Epithelial cell of umbilical artery (primary cell): ENCODE results near the gene OR10X1. TPM values are rescaled to one million over a fixed set of nuclear protein-coding genes. Genes with fewer than 3 reads are reported as not detected.

Experiments
- total RNA-seq: library from RNA; depleted of rRNA; stranded (reverse); fragments of >200 nt; gene quantifications from 2 replicates; pipeline ENCODE4 v1.2.3, GENCODE V29; 2014

Gene OR10X1, protein sequence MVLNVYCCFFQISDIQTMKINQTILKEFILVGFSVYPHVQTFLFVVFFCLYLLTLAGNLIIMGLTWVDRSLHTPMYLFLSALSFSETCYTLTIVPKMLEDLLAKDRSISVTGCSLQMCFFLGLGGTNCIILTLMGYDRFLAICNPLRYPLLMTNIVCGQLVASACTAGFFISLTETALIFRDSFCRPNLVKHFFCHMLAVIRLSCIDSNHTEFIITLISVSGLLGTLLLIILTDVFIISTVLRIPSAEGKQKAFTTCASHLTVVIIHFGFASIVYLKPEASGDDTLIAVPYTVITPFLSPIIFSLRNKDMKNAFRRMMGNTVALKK
- total RNA-seq: not detected in 2 replicates

GRCh38 chr1:158579733-158580132 lies at the start of gene OR10X1:
TSS of gene OR10X1 (minus strand) at chr1:158579899. CDS start at chr1:158579899, 0 bp downstream.

GRCh38 chr1:158604968-158605367 lies 25.3 kb upstream of the OR10X1 start, which contains the start of gene OR10Z1:
TSS of gene OR10Z1 (plus strand) at chr1:158605268. CDS start at chr1:158606439, 1,171 bp downstream.

DNA sequence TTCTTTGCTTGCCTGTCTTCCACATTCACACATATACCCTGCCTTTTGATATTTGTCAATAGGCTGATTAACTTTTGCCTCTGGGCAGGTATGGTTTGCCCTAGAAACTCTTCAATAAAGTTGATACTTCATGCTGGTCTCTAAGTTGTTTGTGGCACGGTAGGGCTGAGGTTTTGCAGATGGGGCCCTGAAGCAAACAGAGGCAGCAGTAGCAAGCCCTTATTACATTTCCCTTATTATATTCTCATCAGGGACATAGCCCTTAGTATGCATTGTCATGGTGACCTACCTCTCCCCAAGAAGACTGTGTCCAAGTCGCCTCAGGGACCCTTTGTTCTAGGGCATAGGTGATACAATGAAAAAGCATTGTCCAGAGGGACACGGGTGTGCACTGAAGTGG lies 9.2 kb downstream of the OR10X1 start, which contains the start of gene OR6P1:
TSS of gene OR6P1 (minus strand) at position 101 of the 400 bp plus-strand sequence. CDS start 6,976 bp downstream, outside the sequence.

DNA sequence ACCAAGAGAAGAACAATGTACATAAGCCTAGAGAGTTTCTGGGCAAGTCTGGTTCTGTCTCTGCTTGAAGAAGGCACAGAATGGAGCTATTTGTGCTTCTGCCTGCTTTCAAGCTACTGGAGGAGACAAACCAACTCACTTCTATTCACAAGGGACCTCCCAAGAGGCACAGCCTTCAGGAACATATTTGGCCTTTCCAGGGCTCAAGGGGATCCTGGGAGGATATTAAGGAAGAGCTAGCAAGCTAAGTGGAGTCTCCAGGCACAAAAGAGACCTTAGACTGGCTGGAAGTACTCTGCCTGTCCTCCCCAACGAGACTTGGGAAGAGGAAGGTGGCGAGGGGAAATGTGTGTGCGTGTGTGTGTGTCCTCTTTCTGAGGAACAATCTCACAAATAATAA lies 25.3 kb downstream of the OR10X1 start, which contains the start of gene OR6Y1:
TSS of gene OR6Y1 (minus strand) at position 54 of the 400 bp plus-strand sequence. CDS start 6,300 bp downstream, outside the sequence.

Other genes with a start within 250 kb of the OR10X1 start
- not detected in 2 replicates for gene CD1B, start 248.4 kb downstream of the OR10X1 start, total RNA-seq
- not detected in 2 replicates for gene CD1E, start 226.0 kb downstream of the OR10X1 start, total RNA-seq
- not detected in 2 replicates for gene OR10T2, start 180.4 kb downstream of the OR10X1 start, total RNA-seq
- not detected in 2 replicates for gene OR10K2, start 153.7 kb downstream of the OR10X1 start, total RNA-seq
- gene OR10K1, start 118.1 kb downstream of the OR10X1 start, total RNA-seq: not detected in 2 replicates
- not detected in 2 replicates for gene OR10R2, start 107.7 kb downstream of the OR10X1 start, total RNA-seq
- gene OR6Y1, start 25.5 kb downstream of the OR10X1 start, total RNA-seq: not detected in 2 replicates
- not detected in 2 replicates for gene OR6P1, start 9.3 kb downstream of the OR10X1 start, total RNA-seq
- not detected in 2 replicates for gene OR10Z1, start 25.4 kb upstream of the OR10X1 start, total RNA-seq
- gene SPTA1, start 106.8 kb upstream of the OR10X1 start, total RNA-seq: under 0.01 and 0.32 TPM in 2 replicates
- gene OR6K2, start 120.8 kb upstream of the OR10X1 start, total RNA-seq: not detected in 2 replicates
- not detected in 2 replicates for gene OR6K3, start 140.8 kb upstream of the OR10X1 start, total RNA-seq
- gene OR6K6, start 174.8 kb upstream of the OR10X1 start, total RNA-seq: not detected in 2 replicates
- gene OR6N1, start 192.3 kb upstream of the OR10X1 start, total RNA-seq: not detected in 2 replicates
- not detected in 2 replicates for gene OR6N2, start 201.3 kb upstream of the OR10X1 start, total RNA-seq